Bronchial epithelial cell (primary cell): Measurements from ENCODE around the gene ASAP2. TPM values are rescaled to one million over a fixed set of nuclear protein-coding genes. Genes with fewer than 3 reads are reported as not detected.

Experiments
- DNase-seq: peaks from one replicate; pipeline ENCODE4 v3.0.0-alpha.2; 2010; ENCODE audit warnings: low read depth
- FAIRE-seq: peaks from 2 replicates; lab custom pipeline; 2011; peaks lifted over from hg19 to GRCh38; lab: Jason Lieb, UNC
- H3K27me3 ChIP-seq: 2 replicates; pipeline ENCODE4 v1.5.1; 2011; ENCODE audit warnings: low read length; ENCODE audit not compliant: control insufficient read depth, insufficient read depth
- H3K36me3 ChIP-seq: 2 replicates; pipeline ENCODE4 v1.5.1; 2011; ENCODE audit warnings: low read length; ENCODE audit not compliant: control insufficient read depth, insufficient read depth
- H3K4me3 ChIP-seq: 2 replicates; pipeline ENCODE4 v1.5.1; 2011; ENCODE audit warnings: mild to moderate bottlenecking, low read depth, low read length, control low read depth
- CTCF ChIP-seq: IDR thresholded peaks from 2 replicates; pipeline ENCODE4 v1.5.1; 2011; ENCODE audit warnings: mild to moderate bottlenecking, moderate library complexity, low read length, control low read depth, inconsistent platforms; ENCODE audit not compliant: insufficient read depth, severe bottlenecking
- total RNA-seq: library from RNA; depleted of rRNA; stranded (reverse); fragments of >200 nt; gene quantifications from 2 replicates; pipeline ENCODE4 v1.2.1, GENCODE V29; 2014

The ASAP2 gene
- total RNA-seq, 1 donor from 2014 or later = 25.5 TPM

DNA sequence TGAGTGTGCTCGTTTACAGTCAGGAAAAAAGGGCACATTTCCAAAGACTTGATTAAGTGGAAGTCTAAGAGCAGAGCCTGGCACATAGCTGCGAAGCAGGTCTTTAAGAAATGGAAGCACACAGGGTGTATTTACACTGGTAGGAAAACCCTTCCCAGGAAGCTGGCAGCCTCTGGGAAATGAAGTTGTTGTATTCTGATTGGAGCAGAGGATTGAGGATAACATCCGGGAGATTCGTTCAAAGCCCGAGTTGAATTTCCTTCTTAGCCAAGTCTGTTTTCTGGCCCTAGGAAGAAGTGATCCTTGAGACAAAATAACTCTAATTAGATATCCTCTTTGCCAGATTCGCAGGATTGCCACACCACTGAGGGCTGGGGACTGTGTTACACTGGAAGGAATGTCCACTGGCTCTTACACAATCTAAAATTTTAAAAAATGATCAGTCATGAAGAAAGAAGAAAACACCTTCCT lies 140.8 kb downstream of the ASAP2 start:
- no peaks in the 10 kb centered on the region for H3K27me3 ChIP-seq
- DNase-seq (no peak), FAIRE-seq (no peak)
- peaks cover 13% of the 10 kb centered on the region for H3K36me3 ChIP-seq
- no peak for TF ChIP-seq CTCF
- no peak overlapping the region for H3K4me3 ChIP-seq

- DNase-seq (no peak), FAIRE-seq (no peak)
- Histone ChIP-seq H3K27me3 (no peaks in the 10 kb centered on the region), H3K4me3 (no peak overlapping the region), H3K36me3 (peaks cover 31% of the 10 kb centered on the region)
- no peak for TF ChIP-seq CTCF
These were observed 147.7 kb downstream of the ASAP2 start for GRCh38 chr2:9354318-9354717.

DNA sequence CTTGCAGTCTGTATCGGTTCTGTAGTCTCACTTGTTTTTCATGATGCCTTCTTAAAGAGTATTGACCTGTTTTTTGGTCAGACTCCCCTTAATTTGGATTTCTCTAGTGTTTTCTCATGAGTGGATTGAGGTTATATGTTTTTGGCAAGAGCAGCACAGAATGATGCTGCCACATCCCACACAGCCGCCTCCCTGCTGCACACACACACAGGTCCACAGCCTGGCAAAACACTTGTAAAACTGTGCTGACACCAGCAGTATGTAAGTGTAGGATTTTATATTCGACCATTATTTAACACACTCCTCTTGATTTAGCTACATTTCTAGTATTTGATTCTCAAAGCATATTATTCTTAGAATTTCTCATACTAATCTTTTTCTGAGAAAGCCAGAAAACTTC lies 148.7 kb downstream of the ASAP2 start:
- no peak for TF ChIP-seq CTCF
- H3K36me3 ChIP-seq = peaks cover 32% of the 10 kb centered on the region
- no peak for FAIRE-seq

GRCh38 chr2:9355716-9356115 lies 149.1 kb downstream of the ASAP2 start:
- Histone ChIP-seq H3K4me3 (no peak overlapping the region), H3K36me3 (peaks cover 31% of the 10 kb centered on the region), H3K27me3 (no peaks in the 10 kb centered on the region)
- FAIRE-seq (no peak), DNase-seq (no peak)
- TF ChIP-seq CTCF = no peak

More for the DNA sequence above, 148.7 kb downstream of the ASAP2 start:
- DNase-seq = no peak
- no peak overlapping the region for H3K4me3 ChIP-seq
- no peaks in the 10 kb centered on the region for H3K27me3 ChIP-seq

- Histone ChIP-seq H3K27me3 (no peaks in the 10 kb centered on the region), H3K36me3 (peaks cover 35% of the 10 kb centered on the region), H3K4me3 (no peak overlapping the region)
- TF ChIP-seq CTCF = no peak
- FAIRE-seq (no peak), DNase-seq (no peak)
These were observed 149.6 kb downstream of the ASAP2 start for GRCh38 chr2:9356261-9356660.

DNA sequence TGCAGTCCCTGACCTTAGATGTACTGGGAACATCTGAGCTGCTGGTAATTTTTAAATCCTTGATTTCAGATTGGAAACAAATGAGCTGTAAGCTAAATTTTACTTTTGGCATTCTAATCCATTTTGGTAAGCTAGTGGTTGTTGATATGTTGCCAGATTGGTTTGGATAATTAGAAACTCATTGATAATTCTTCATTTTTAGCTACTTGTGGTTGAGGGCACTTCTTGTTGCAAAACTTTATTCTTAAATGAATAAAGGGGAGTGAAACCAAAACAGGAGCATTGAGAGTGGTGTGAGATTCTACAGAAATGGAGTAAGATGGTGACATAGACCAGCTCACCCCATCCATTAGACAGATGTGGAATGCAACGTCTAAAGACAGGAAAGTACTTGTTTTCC lies 152.2 kb downstream of the ASAP2 start:
- H3K36me3 ChIP-seq = peaks cover 25% of the 10 kb centered on the region
- no peak for DNase-seq
- no peak for FAIRE-seq
- TF ChIP-seq CTCF = no peak
- no peak overlapping the region for H3K4me3 ChIP-seq
- H3K27me3 ChIP-seq = no peaks in the 10 kb centered on the region
